Measurements from ENCODE around the gene SPAG9.
"Not testable (repeated sequence)": the region's sequence is repeated elsewhere in the genome, so short reads cannot be mapped to it uniquely, and the experiment has no call there.

SPAG9 gene

DNA sequence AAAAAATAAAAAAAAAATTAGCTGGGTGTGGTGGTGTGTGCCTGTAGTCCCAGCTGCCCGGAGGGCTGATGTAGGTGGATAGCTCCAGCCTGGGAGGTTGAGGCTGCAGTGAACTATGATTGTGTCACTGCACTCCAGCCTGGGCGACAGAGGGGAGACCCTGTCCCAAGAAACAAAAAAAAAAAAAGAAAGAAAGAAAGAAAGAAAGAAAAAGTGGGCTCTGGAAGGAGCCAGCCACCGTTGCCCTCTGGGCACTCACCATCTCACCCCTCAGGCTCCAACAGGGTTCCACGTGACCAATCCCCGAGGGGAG lies 167.2 kb downstream of the SPAG9 start:
- DNase-seq = no peak

DNA sequence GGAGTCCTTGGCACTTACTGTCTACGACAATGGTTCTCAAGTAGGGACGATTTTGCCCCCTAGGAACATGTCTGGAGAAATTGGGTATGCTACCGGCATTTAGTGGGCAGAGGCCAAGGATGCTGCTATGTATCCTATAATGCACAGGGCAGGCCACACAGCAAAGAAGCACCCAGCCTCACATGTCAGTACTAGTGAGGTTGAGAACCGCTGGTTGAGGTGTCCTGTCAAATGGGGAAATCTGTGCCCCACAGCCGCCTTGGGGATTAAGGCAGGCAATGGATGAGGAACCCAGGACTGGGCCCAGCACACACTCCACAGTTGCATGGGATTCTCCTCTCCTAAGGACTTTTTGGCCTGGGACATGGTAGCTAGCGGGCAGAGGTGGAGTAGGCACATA lies 167.8 kb downstream of the SPAG9 start:
- no peak for DNase-seq

DNA sequence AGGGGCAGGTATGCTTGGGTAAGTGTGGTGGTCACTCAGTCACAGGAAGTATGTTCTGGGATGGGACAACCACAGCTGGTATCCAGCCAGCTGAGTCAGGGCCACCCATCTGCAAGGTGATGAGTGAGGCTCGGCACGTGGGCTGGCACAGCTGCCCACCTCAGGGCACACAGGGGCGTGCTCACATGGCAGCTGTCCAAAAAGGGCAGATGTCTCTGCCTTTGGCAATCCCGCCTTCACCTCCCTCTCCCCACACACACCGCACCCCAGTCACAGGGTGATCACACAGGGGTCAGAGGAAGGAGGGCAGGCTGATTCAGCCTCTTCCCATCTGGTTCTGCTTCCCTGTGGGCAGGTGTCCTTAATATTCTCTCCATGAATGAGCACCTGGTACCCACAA lies 168.7 kb downstream of the SPAG9 start:
- DNase-seq = no peak

DNA sequence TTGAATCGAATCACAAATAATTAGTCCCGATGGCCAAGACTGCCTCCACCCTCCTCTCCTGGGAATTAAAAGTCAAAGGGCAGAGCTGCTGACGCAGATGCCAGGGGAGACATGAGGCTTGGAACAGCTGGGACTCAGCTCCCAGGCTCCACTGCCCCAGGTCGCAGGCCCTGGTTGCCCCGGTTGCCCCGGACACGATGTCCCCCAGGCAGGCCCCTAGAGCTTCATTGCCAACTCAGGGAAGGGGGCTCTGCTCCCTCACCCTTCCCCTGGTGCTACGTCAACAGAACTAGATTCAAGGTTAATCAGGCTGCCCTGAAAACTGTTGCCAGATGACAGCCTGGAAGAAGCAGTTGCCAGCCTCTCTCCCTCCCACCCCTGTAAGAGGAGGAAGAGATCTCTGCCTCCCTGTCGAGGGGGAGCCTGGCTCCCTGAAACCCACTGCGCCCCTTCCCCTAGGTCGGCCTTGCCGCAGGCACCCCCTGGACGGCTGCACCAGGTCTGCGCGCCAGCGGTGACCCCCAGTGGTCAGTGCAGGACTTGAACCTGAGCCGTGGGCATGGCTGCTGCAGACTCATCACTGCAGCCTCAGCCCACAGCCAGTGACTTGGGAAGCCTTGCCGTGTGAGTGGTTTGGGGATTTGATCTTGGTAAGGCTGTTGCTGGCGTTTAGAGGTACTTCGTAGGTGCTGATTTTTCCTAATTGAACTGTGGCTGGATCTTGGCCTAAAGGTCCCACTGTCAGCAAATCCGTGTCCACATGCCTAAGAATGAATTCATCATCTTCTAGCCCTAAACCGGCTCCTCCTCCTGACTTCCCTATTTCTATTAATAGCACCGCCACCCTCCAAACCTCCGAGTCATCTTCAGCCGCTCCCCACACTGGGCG lies 170.4 kb downstream of the SPAG9 start:
- peak; percentile 68 to 71 for DNase-seq

DNA sequence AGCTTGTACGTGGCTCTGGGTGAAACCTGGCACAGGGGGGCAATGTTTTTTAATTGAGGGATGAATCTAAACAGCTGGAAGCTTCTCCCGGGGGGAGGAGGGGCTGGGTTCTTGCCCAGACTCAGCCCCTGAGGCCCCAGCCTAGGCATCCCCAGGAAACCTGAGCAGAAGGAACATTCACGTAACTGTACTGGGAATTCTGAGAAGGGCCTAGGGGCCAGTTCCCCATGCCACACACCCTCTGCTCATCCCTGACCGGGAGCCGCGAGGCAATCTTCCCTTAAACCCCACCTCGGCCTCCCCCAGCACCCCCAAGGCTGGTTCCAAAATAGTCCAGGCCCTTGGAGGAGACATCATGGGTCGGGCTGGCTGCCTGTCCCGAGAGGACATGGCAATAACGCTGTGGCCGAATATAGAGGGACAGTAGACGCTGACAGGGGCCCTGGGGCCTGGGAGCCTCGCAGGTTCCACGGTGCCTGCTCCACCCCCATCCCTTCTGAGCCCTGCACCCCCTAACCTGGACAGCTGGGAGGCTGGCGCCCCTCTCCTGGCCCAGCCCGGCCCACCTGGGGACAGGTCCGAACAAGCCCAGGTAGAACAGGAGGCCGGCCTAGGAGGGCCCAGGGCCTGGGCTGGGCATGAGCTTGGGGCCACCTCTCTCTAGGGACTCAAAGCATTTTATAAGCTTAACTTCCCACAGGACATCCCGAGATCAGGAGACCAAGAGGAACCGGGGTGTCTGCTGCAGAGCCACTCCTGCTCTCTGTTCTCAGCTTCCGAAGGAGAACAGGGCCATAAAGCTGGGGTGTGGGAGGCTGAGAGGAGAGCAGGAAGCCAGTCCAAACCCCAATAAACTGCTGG lies 171.3 kb downstream of the SPAG9 start:
- no peak for DNase-seq

DNA sequence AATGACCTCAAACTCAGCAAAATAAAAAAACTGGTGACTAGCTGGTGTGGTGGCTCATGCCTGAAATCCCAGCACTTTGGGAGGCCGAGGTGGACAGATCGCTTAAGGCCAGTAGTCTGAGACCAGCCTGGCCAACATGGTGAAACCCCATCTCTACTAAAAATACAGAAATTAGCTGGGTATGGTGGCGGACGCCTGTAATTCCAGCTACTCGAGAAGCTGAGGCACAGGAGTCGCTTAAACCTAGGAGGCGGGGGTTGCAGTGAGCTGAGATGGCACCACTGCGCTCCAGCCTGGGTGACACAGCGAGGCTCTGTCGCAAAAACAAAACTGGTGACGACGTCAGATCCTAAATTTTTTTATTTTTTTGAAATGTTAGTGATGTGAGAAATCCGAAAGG lies 172.0 kb downstream of the SPAG9 start:
- DNase-seq = no peak

DNA sequence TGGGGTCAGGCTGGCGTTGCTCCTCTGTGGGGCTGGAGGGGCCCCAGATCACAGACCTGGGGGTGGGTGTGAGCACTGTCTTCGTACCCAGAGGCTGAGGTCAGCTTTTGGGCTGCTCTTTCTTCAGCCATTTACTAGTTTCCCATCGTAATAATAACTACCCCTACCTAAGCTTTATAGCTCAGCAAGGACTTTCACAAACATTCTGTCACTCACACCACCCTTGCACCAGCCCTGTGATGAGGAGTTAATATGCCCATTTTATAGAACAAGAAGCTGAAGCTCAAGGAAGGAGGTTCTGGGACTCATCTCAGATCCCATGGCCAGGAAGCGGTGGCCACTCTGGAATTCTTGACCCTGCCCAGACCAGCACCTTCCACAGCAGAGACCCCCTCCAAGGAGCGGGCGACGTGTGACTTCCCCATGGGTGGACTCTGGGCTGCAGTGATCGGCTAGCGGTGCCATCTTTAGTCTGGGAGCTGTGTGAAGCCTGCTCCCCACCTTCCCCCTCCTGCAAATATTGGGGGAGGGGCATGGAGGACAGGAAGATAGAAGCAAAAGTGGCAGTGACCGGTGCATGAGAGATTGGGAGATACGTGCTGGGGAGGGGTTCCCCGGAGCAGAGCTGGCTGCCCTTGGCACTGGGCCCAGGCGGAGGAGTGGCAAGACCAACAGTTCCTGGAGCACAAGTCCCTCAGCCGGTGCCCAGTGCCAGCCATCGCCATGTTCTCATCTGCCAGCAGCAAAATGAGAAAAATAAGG lies 172.7 kb downstream of the SPAG9 start:
- DNase-seq = peak in 1 of 2 donors; percentile 22

DNA sequence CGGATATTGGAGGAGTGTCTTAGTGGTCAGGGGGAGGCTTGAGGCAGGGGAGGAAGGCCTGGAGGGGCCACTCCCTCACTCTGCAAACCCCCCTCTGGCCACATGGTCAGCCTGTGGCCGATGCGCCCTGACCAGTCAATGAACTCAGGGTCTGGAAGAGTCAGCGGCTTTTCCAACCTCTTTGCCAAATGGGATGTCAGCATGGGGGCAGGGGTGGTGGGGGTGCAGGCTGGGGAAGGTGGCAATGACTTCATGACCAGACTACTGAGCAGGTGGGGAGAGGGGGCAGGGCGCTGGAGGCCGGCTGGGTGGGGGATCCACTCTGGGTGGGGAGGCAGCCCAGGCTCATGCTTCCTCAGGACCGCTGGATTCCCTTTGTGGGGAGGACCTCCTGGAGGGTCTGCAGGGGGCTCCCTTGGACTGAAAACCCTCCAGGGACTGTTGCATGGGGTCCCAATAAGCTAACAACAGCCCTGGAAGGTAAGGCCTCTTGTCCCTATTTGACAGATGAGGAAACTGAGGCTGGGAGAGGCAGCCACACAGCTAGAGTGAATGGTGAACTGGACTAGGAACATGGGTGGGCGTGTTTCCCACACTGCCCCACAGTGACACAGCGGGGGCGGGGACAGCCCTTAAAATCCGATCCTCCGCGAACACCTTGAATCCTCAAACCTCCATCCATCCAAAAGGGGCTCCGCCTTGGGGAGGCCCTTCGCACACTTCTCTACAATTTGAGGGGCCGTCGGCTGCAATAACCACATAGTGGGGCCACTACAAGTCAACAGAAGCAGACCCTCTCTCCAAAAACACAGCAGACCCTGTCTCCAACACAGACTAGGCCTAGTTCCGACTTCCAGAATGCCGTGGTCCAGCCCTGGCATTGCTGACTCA lies 173.5 kb downstream of the SPAG9 start:
- no peak for DNase-seq

DNA sequence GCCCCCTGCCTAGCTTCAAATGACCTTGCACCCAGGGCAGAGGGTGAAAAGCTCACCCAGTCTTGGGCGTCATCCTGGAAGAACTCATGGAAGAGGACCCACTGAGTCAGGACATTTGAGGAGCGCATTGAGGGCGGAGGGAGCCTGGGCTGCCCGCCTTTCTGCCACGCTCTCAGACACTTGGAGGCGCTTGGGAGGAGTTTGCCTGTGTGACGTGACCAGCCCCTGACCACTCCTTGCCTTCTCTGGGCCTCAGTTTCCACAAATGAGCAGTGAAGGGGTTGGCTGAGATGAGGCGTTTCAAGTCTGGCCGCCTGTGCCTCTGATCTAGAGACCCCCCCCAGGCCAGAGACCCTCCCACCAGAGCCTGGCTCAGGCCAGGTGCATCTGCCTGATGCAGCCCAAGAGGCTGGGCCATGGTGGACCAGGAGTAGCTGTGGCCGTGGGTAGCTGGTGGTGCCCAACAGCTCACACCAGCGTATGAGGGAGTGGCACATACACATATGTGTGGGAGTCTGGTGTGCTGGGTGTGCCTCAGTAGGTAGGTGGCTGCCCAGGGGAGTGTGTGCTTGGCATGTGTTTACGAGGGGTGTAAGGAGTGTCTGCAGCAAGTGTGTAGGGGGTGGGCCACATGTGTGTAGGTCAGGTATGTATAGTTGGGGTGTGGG lies 174.3 kb downstream of the SPAG9 start:
- no peak for DNase-seq

DNA sequence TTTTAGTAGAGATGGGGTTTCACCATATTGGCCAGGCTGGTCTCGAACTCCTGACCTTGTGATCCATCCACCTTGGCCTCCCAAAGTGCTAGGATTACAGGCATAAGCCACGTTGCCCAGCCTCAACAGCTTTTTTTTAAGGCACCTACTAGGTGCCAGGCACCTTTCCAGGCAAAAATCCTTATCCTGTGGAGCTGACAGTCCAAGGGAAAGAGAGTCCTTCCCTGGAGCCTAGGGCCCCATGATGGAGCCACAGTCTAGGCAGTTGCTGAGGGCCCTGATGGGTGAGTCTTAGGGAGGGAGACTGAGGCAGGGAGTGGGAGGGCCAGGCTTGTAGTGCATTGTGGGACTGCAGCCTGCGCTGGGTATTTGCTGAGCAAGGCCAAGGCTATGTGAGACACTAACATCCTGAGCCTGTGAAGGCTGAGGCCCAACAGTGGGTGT lies 174.9 kb downstream of the SPAG9 start:
- no peak for DNase-seq

DNA sequence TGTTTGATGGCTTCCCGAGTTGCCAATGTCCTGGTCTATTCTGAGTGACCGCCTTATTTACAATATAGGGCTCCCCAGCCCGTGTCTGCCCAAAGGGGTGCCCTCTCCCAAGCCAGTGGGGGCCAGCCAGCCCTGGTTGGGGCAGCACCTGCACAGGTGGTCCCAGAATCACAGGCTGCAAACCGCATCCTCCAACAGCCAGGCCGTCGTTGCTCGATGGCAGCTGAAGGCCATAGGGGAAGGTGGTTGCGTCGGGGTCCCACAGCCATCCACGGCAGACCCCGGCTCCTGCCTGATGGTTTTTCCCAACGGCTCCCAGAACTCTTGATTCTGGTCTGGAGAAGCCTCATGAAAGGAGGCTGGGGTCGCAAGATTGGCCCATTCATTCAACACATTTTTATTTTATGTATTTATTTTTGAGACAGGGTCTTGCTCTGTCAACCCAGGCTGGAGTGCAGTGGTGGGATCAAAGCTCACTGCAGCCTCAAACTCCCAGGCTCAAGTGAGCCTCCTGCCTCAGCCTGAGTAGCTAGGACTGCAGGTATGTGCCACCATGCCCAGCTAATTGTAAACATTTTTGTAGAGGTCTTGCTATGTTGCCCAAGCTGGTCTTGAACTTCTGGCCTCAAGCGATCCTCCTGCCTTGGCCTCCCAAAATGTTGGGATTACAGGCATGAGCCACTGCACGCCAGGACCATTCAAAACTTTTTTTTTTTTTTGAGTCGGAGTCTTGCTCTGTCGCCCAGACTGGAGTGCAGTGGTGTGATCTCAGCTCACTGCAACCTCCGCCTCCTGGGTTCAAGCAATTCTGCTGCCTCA lies 175.6 kb downstream of the SPAG9 start:
- DNase-seq = no peak

DNA sequence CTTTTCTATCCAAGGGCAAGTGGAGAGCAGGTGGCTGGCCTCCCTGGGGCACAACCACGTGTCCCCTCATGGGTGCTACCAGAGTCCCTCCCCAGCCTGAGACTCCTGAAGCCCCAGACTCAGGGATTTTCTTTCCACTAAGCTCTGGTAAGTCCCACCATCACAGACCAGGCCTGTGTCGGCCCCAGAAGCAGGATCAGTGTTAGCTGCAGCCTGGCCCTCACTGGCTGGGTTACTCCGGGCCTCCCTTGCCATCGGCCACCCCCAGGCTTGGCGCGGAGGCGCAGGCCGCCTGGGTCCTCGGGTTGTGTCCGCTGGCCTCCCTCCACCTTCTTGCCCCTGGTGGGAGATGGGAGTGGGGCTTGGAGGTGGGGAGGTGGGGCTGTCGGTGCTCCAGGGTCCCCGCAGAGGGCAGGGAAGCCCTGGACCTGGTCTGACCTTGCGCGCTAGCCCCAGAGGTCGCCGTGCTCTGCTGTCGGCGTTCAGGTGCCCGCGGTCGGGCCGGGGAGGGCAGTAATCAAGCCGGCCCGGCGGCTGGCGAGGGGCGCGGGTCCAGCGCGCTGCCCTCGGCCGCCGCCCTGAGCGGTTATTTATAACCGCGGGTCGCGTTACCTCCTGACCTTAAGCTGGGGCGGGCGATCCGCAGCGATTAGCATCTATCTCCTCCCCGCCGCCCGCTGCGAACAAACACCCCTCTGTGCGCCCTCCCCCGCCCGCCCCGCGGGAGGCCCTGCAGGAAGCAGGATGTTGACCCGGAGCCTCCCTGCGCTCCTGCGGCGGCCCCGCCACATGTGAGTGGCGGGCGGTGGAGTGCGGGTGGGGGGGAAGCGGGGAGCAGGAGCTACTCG lies 176.4 kb downstream of the SPAG9 start:
- DNase-seq = peak in 1 of 2 donors; percentile 55

DNA sequence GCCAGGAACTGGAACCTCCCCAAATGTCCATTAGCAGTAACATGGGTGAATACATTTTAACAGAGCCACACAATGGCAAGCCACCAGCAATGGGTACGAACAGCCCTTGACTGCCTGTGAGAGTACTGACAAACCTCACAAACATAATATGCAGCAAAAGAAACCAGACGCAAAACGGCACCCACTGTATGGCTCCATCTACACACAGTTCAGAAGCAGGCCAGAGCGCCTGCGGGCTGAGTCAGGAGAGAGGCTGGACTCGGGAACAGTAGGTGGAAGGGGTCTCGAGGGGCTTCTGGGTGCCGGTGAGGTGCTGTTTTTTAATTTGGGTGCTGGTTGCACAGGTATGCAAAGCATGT lies 177.1 kb downstream of the SPAG9 start:
- DNase-seq = no peak

DNA sequence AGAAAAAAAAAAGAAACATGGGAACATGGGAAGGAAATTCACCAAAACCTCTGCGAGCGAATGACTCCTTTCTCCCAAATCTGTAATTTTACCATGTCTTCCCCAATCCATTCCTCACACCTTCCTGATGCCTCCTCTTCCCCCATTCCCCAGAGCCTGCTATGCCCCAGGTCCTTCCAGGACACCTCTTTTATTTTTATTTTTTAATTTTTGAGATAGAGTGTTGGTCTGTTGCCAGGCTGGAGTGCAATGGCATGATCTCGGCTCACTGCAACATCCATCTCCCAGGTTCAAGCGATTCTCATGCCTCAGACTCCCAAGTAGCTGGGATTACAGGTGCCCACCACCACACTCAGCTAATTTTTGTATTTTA lies 179.0 kb downstream of the SPAG9 start:
- not testable (repeated sequence) for DNase-seq

DNA sequence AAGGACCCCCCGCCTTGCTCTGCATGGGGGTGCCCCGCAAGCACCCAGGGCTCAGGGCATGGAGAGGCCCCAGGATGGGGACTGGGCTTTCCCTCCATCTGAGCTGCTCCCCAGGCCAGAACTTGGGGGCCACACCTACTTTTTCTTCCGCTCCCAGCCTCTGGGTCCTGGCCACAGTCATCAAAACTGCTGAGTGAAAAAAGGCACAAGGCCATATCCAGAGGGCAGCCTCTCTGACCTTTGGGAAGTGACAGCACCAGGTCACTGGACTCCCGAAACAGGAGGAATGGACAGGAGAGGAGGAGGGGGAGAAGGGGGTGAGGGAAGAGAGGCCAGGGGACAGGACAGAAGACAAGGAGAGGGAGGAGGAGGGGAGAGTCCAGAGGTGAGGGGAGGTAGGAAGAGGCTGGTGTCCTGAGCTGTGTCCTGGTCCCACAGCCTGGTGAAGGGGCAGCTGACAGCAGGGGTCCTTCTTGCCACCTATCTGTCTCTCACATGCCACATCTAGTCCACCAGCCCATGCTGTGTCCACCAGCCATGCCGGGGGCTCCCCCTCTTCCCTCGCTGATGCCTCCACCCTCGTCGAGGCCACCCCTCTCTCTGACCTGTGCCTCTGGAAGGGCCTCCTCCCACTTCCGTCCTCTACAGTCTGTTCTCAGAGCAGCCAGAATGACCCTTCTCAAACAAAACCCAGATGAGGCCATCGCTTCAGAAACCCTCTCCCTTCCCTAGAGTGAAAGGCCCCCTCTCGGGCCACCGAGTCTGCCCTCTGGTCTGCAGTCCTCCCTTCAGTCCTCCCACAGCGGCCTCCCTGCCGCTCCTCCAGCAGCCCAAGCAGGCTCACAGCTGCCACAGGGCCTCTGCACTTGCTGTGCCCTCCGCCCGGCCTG lies 180.6 kb downstream of the SPAG9 start:
- no peak for DNase-seq

DNA sequence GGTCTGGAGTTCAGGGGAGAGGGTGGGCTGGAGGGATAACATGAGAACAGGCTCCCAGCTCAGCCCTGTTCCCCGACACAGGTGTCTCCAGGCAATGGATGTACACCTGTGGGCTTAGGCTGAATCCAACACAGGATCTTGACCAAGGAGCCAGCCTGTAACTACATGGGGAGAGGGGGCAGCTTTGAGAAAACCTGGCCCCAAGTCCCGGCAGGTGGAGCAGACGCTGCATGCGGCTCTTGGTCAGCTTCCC lies 181.2 kb downstream of the SPAG9 start:
- DNase-seq = no peak

DNA sequence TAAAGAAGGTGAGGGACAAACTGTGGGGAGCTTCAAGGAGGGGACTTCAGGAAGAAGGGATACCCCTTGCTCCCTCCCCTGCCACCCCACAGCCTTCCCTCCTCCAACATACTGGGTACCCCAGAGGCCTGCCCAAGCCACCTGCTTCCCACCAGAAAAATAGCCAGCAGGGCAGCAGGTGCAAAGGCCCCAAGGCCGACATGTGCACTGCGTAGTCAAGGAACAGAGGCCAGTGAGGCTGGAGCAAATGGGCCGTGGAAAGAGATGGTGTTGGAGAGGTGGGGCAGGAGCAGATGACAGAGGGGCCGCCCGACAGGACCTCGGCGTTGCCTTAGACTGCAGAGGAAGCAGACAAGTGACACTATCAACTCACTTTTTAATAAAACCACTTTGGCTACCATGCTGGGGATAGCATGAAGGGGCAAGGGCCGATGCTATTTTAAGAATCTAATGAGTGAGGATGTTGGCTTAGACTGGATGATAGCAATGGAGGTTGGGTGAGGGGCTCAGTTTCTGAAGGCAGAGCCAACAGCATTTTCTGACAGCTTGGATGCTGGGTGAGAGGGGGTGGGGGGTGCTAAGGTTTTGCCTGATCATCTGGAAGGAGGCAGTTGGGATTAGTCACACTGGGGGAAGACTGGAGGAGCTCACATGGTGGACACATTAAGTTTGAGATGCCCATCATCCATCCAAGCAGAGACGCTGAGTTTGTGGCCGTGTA lies 181.7 kb downstream of the SPAG9 start:
- DNase-seq = no peak

DNA sequence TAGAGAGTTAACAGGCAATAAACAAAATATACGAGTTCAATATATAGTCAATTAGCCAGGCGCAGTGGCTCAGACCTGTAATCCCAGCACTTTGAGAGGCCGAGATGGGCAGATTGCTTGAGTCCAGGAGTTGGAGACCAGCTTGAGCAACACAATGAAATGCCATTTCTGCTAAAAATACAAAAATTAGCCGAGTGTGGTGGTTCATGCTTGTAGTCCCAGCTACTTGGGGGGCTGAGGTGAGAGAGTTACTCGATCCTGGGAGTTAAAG lies 184.7 kb downstream of the SPAG9 start:
- DNase-seq = no peak
